ENCODE results near the gene ATAD2B. TPM values are rescaled to one million over a fixed set of nuclear protein-coding genes. Genes with fewer than 3 reads are reported as not detected.
"Not testable (repeated sequence)": the region's sequence is repeated elsewhere in the genome, so short reads cannot be mapped to it uniquely, and the experiment has no call there.

Gene ATAD2B
- total RNA-seq, 2 donors from 2014 or later: 21.8 to 28.8 TPM

DNA sequence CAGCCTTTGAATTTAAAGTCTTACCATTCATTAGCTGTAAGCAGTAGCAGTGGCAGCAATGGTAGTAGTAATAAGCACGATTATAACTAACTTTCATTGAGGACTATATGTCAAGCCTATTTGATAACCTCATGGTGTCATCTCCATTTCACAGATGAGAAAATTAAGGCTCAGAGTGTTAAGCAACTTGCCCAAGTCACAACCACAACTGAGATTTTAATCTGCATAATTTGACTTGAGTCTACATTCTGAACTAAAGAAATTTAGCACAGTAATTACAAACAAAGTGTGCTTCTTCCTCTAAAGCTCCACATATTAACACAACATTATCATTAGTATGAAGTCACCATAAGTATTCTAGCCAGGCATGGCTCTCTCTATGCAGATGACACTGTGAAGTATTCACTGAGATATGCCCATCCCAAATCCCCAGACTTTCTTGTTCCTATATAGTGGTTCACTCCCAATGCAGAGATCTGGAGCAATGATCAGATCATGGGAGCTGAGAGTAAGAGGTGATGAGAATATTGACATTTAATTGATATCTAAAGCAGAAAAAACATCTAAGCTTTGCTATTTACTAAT, 120.2 kb downstream of the ATAD2B start:
- DNase-seq (ENCODE audit: low spot score): no peak
- intact Hi-C loops (cut with DNase I): no loop called here

GRCh38 chr2:23806201-23806600, 120.7 kb downstream of the ATAD2B start:
- intact Hi-C loops (cut with DNase I): no loop called here
- DNase-seq (ENCODE audit: low spot score): no peak

- DNase-seq (ENCODE audit: low spot score): no peak
- intact Hi-C loops (cut with DNase I): no loop called here
Measured at GRCh38 chr2:23803965-23804542, 122.9 kb downstream of the ATAD2B start.

DNA sequence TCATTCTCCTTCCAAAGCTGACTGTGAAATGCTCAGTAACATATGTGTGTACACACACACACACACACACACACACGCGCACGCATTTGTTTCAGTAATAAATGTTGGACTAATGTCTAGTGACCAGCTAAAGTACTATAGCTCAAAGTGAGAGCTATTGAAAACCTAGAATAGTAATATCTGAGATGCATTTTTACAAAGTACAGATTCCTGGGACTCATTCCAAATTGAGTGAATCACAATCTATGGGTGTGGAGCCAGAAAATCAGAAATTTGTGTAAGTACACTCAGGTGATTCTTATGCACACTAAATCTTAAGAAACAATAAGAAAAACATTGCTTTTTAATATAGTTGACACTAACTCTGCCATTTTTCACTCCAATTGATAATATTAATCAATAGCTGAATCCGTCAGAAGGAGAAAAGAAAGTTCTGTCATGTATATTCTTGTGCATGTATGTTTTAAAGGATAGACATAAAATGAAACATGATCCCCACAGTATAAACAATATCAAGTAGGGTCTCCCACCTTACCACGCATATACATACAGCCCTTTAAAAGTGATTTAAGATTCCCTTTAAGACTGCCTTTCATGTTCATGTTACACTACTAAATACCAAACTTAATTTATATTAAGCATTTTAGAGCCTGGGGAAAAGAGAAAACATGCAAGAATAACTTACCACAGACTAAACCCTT, 123.5 kb downstream of the ATAD2B start:
- no peak for DNase-seq (ENCODE audit: low spot score)
- intact Hi-C loops (cut with DNase I): no loop called here

- no peak for DNase-seq (ENCODE audit: low spot score)
Measured at GRCh38 chr2:23801396-23801795, 125.5 kb downstream of the ATAD2B start.

GRCh38 chr2:23794234-23794633, 132.7 kb downstream of the ATAD2B start:
- intact Hi-C loops (cut with DNase I): no loop called here
- DNase-seq (ENCODE audit: low spot score): no peak

More at GRCh38 chr2:23801396-23801795, 125.5 kb downstream of the ATAD2B start:
- intact Hi-C loops (cut with DNase I): no loop called here

DNA sequence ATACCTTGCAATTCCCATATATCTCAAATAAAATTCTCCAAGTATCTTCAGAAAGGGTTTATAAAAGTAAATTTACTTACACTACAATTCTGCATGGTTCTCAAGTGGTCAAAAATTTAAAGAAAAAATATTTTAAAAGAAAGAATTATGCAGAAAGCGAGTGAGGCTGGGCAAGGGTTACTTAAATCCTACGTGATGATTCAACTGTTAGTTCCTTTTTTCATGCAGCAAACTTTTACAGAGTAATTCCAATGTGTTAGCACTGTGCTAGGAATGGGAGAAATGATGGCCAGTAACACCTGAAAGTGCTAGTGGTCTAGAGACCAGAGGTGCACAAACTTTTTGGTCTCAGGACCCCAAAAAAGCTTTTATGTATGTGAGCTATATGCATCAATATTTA, 133.4 kb downstream of the ATAD2B start:
- intact Hi-C loops (cut with DNase I): no loop called here
- DNase-seq (ENCODE audit: low spot score): no peak

GRCh38 chr2:23791030-23791429, 135.9 kb downstream of the ATAD2B start:
- intact Hi-C loops (cut with DNase I): no loop called here

DNA sequence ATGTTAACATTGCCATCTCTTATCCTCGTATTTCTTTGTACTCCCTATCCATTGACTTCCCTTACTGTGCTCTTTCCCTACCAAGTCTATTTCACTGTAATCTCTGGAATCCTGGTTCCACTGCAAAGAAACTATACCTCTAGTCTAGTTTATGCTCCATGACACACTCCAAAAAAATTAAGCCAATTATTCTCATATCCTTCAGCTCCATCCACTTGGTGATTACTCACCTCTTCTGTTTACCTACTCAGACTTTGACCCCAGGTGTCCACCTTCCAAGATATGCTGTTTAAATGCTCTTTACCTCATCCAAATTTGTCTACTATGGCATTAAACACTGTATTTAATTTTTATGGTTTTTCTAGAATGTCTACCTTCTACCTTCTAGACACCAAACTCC, 137.9 kb downstream of the ATAD2B start:
- no peak for DNase-seq (ENCODE audit: low spot score)
- intact Hi-C loops (cut with DNase I): no loop called here

More at GRCh38 chr2:23791030-23791429, 135.9 kb downstream of the ATAD2B start:
- no peak for DNase-seq (ENCODE audit: low spot score)

DNA sequence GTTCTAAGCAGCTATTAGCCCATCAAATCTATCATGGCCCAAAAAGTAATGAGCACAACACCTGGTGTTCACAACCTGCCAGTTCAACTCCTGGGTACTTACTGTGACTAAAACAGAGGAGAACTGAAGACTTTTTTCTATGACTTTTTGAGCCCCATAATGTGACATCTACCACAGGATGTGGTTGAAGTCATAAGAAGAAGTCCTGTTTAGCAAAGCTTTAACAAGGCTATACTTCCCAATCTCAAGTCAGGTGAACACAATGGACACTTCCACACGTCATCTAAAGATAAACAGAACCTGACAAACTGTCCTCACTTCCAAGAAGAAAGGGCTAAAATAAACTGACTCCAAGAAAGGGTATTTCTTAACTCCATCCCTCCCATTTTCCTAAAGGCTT, 138.8 kb downstream of the ATAD2B start:
- DNase-seq (ENCODE audit: low spot score): no peak
- intact Hi-C loops (cut with DNase I): no loop called here

- no peak for DNase-seq (ENCODE audit: low spot score)
- intact Hi-C loops (cut with DNase I): no loop called here
Measured at GRCh38 chr2:23784971-23785370, 142.0 kb downstream of the ATAD2B start.

DNA sequence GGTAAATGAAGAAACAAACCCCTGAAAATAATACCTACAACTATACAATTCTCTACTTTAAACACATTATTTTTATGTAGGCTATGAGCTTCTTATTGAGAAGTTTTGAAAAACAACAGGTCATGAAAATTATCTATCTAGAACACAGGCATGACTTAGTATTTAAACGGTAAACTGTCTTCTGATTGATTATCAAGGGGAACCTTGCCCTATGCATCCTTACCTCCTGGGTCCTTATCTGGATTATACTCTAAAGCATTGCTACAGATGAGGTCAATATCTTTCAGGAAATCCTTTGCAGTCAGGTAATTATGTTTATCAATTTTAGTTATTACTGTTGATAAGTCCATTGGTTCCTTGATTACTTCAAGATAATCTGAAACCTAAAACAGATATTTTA, 144.3 kb downstream of the ATAD2B start:
- intact Hi-C loops (cut with DNase I): no loop called here
- DNase-seq (ENCODE audit: low spot score): no peak

- DNase-seq (ENCODE audit: low spot score): no peak
- intact Hi-C loops (cut with DNase I): no loop called here
Measured at GRCh38 chr2:23782126-23782525, 144.8 kb downstream of the ATAD2B start.

- intact Hi-C loops (cut with DNase I); DNase-seq (ENCODE audit: low spot score): not testable (repeated sequence)
Measured at GRCh38 chr2:23780465-23780864, 146.5 kb downstream of the ATAD2B start.

- intact Hi-C loops (cut with DNase I): no loop called here
- DNase-seq (ENCODE audit: low spot score): no peak
Measured at GRCh38 chr2:23777826-23778225, 149.1 kb downstream of the ATAD2B start.

GRCh38 chr2:23776021-23776420, 150.9 kb downstream of the ATAD2B start:
- intact Hi-C loops (cut with DNase I): no loop called here

GRCh38 chr2:23772684-23773083, 154.2 kb downstream of the ATAD2B start:
- intact Hi-C loops (cut with DNase I): no loop called here
- DNase-seq (ENCODE audit: low spot score): no peak

More at GRCh38 chr2:23776021-23776420, 150.9 kb downstream of the ATAD2B start:
- no peak for DNase-seq (ENCODE audit: low spot score)

GRCh38 chr2:23772056-23772455, 154.9 kb downstream of the ATAD2B start:
- intact Hi-C loops (cut with DNase I): no loop called here

GRCh38 chr2:23769364-23769763, 157.6 kb downstream of the ATAD2B start:
- no peak for DNase-seq (ENCODE audit: low spot score)
- intact Hi-C loops (cut with DNase I): no loop called here

More at GRCh38 chr2:23772056-23772455, 154.9 kb downstream of the ATAD2B start:
- no peak for DNase-seq (ENCODE audit: low spot score)

DNA sequence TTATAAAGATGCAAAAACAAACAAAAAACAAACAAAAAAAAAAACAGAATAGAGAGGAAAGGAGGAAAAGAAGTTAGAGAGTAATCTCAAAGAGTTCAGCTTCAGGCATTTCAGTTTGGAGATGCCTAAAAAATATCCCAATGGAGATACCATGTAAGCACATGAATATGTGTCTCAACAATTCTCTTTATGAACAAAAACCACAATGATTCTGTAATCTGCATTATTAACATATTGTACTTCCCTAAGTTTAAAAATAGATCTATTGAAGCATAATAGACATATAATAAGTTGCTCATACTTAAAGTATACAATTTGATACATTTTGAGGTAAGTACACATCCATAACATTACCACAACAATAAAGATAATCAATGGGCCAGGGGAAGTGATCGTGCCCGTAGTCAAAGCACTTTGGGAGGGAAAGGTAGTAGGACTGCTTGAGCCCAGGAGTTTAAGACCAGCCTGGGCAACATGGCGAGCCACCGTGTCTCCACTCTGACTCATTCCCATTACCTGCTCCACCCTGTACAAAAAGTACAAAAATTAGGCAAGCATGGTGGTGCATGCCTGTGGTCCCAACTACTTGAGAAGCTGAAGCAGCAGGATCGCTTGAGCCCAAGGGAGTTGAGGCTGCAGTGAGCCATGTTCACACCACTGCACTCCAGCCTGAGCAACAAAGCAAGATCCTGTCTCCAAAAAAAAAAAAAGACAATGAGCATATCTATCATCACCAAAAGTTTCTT, 158.9 kb downstream of the ATAD2B start:
- intact Hi-C loops (cut with DNase I): no loop called here
- DNase-seq (ENCODE audit: low spot score): no peak
